Trophoblast cell (in vitro differentiated cells and primary cell): Measurements from ENCODE around the gene FAM229A.

Source experiments
- DNase-seq, 2 donors: peaks; one replicate each; pipeline ENCODE4 v3.0.0-alpha.2; 2016
- H2AFZ ChIP-seq: 2 replicates; pipeline ENCODE4 v1.6.1; 2013; ENCODE audit warnings: low read length, moderate library complexity, mild to moderate bottlenecking; ENCODE audit not compliant: insufficient read depth, poor library complexity
- H2AK5ac ChIP-seq: 2 replicates; pipeline ENCODE4 v1.6.1; 2013; ENCODE audit warnings: mild to moderate bottlenecking, low read length
- H2BK120ac ChIP-seq: 2 replicates; pipeline ENCODE4 v1.6.1; 2013; ENCODE audit warnings: low read length, mild to moderate bottlenecking, moderate library complexity; ENCODE audit not compliant: insufficient read depth, poor library complexity
- H2BK12ac ChIP-seq: 2 replicates; pipeline ENCODE4 v1.6.1; 2013; ENCODE audit warnings: mild to moderate bottlenecking, low read length, moderate library complexity
- H2BK5ac ChIP-seq: 2 replicates; pipeline ENCODE4 v1.6.1; 2013; ENCODE audit warnings: low read length, low read depth, moderate library complexity, mild to moderate bottlenecking; ENCODE audit not compliant: poor library complexity
- H3K14ac ChIP-seq: 2 replicates; pipeline ENCODE4 v1.6.1; 2013; ENCODE audit warnings: mild to moderate bottlenecking, low read length
- H3K18ac ChIP-seq: 2 replicates; pipeline ENCODE4 v1.6.1; 2013; ENCODE audit warnings: mild to moderate bottlenecking, low read length
- H3K23ac ChIP-seq: 2 replicates; pipeline ENCODE4 v1.6.1; 2013; ENCODE audit warnings: low read length
- H3K27ac ChIP-seq: 2 replicates; pipeline ENCODE4 v1.5.1; 2013; ENCODE audit warnings: low read depth, mild to moderate bottlenecking, inconsistent platforms, low read length, moderate library complexity
- H3K27me3 ChIP-seq: 2 replicates; pipeline ENCODE4 v1.6.1; 2013; ENCODE audit warnings: inconsistent platforms, mild to moderate bottlenecking, low read length, moderate library complexity; ENCODE audit not compliant: insufficient read depth
- H3K36me3 ChIP-seq, 2 experiments: 1 replicate in 1 of 2; 2 replicates in 1 of 2; pipeline ENCODE4 v1.6.1; 2013; ENCODE audit warnings: low read length in 2 of 2, mild to moderate bottlenecking in 2 of 2, moderate library complexity in 1 of 2; ENCODE audit not compliant: insufficient read depth in 2 of 2, control insufficient read depth in 1 of 2
- H3K4ac ChIP-seq: 2 replicates; pipeline ENCODE4 v1.6.1; 2013; ENCODE audit warnings: low read depth, mild to moderate bottlenecking, low read length, moderate library complexity
- H3K4me1 ChIP-seq, 2 experiments: 1 replicate in 1 of 2; 2 replicates in 1 of 2; pipeline ENCODE4 v1.6.1; 2013; ENCODE audit warnings: low read length in 2 of 2, mild to moderate bottlenecking in 2 of 2, moderate library complexity in 1 of 2; ENCODE audit not compliant: insufficient read depth in 2 of 2, control insufficient read depth in 1 of 2
- H3K4me2 ChIP-seq: 2 replicates; pipeline ENCODE4 v1.6.1; 2013; ENCODE audit warnings: inconsistent platforms, mild to moderate bottlenecking, low read length, moderate library complexity
- H3K4me3 ChIP-seq: 2 replicates; pipeline ENCODE4 v1.5.1; 2013; ENCODE audit warnings: mild to moderate bottlenecking, low read depth, low read length, inconsistent platforms
- H3K79me1 ChIP-seq: one replicate; pipeline ENCODE4 v1.6.1; 2013; ENCODE audit warnings: low read length
- H3K79me2 ChIP-seq: 2 replicates; pipeline ENCODE4 v1.6.1; 2013; ENCODE audit warnings: low read length, mild to moderate bottlenecking; ENCODE audit not compliant: control insufficient read depth, insufficient read depth, poor library complexity
- H3K9ac ChIP-seq: 2 replicates; pipeline ENCODE4 v1.6.1; 2013; ENCODE audit warnings: mild to moderate bottlenecking, low read length
- H3K9me3 ChIP-seq: 2 replicates; pipeline ENCODE4 v1.6.1; 2013; ENCODE audit warnings: low read depth, mild to moderate bottlenecking, control low read depth, inconsistent platforms, low read length; ENCODE audit not compliant: insufficient read depth
- H4K12ac ChIP-seq: 2 replicates; pipeline ENCODE4 v1.6.1; 2013; ENCODE audit warnings: low read depth, mild to moderate bottlenecking, low read length, moderate library complexity
- H4K8ac ChIP-seq: 2 replicates; pipeline ENCODE4 v1.6.1; 2013; ENCODE audit warnings: low read depth, mild to moderate bottlenecking, low read length, moderate library complexity
- H4K91ac ChIP-seq: one replicate; pipeline ENCODE4 v1.6.1; 2013; ENCODE audit warnings: low read depth, mild to moderate bottlenecking, low read length, moderate library complexity
- WGBS: extraction: QIAGEN DNeasy Blood & Tissue Kit; methylation state at CpG from one replicate; pipeline ENCODE4 v1.1.7; 2013; ENCODE audit warnings: missing lambda C conversion rate; ENCODE audit not compliant: insufficient read length, insufficient coverage; ENCODE audit errors: extremely low coverage; 5-methylcytosine and 5-hydroxymethylcytosine counted together

Gene FAM229A

DNA sequence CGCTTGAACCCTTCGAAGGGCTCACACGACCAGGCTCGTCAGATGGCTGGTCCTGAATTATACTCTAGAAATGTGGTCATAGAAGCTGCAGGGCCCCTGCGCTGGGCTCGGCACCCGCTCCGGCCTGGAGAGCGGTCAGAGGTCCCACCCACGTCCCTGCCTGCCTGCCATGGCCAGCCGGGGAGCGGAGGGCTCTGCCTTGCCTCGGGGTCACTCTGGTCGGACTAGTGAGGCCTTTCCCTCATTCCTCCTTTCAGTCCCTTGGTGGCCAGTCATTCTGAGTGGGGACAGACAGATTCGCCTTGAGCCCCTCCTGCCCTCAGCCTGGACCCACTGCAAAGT is 25.7 kb downstream of the FAM229A start:
- Histone ChIP-seq H3K4me1 (peaks cover 63 to 69% of the 10 kb centered on the region in 2 experiments), H3K23ac (no peak overlapping the region), H4K91ac (peak overlapping the region; percentile 75), H2BK5ac (no peak overlapping the region), H3K27me3 (no peaks in the 10 kb centered on the region), H3K4me2 (peak overlapping the region; percentile 60), H2AK5ac (no peak overlapping the region), H3K4me3 (peak overlapping the region; percentile 50), H3K79me2 (peaks cover 16% of the 10 kb centered on the region), H3K18ac (no peak overlapping the region), H4K8ac (peak overlapping the region; percentile 18), H2AFZ (no peak overlapping the region), H3K9me3 (no peaks in the 10 kb centered on the region), H2BK12ac (no peak overlapping the region), H3K27ac (no peak overlapping the region), H3K36me3 (peaks cover 21 to 26% of the 10 kb centered on the region in 2 experiments), H4K12ac (no peak overlapping the region), H3K79me1 (peaks cover 33% of the 10 kb centered on the region), H2BK120ac (peak overlapping the region; percentile 31), H3K14ac (peak overlapping the region; percentile 29), H3K9ac (no peak overlapping the region), H3K4ac (no peak overlapping the region)
- no peak for DNase-seq
- no CpG with 5 or more reads among the region's 15 CpGs for WGBS

DNA sequence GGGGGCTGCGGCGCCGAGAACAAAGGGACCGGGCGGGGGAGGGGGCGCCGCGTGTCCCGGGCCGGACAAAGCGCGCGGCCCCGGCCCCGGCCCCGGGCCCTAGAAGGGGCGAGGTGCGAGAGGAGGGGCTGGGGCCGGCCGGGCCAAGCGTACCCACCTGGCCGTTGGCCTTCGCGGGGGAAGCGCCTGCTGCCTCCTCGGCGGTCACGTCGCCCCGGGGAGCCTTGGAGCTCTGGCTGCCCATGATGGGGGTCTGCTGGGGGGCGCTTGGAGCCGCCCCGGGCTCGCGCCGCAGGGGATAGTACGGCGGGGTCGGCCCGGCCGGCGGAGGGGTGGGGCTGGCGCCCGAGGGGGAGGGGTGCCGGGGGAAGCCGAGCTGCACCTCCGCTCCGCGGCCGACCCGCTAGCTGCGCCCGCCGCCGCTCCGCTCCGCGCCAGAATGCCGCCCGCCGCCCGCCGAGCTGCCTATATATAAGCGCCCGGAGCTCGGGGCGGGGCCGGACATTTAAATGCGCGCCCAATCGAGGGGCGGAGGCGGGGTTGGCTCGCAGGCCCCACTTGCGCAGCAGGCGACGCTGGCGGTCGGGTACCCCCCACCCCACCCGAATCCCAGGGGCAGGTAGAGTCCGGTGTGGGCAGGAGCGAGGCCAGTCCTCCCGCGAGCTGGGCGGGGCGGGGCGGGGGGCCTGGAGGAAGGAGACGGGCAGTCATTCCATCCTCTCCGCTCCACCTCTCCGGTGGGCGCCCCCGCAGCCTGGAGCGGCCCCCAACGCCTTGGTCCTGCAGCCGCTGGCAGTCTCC is 26.3 kb downstream of the FAM229A start, which contains the start of gene MARCKSL1:
MARCKSL1 (minus strand) TSS at position 444 of the 801 bp plus-strand sequence; CDS start at position 244, 200 bp downstream.
- H3K4ac ChIP-seq = peak within 1 kb of the TSS; percentile 93
- H3K79me1 ChIP-seq = peaks cover 33% of the 10 kb centered on the region
- H3K4me1 ChIP-seq = peaks cover 59 to 67% of the 10 kb centered on the region in 2 experiments
- peaks cover 24 to 31% of the 10 kb centered on the region in 2 experiments for H3K36me3 ChIP-seq
- peak within 1 kb of the TSS; percentile 78 for H4K8ac ChIP-seq
- H3K27me3 ChIP-seq = no peaks in the 10 kb centered on the region
- peak within 1 kb of the TSS; percentile 97 for H3K14ac ChIP-seq
- peak within 1 kb of the TSS; percentile 76 for H3K4me2 ChIP-seq
- H4K12ac ChIP-seq = peak within 1 kb of the TSS; percentile 55
- H4K91ac ChIP-seq = peak within 1 kb of the TSS; percentile 95
- no peak within 1 kb of the TSS for H3K23ac ChIP-seq
- H2BK120ac ChIP-seq = peak within 1 kb of the TSS; percentile 47
- H3K9me3 ChIP-seq = no peaks in the 10 kb centered on the region
- H3K27ac ChIP-seq = peak within 1 kb of the TSS; percentile 73
- H2BK5ac ChIP-seq = peak within 1 kb of the TSS; percentile 87
- H3K4me3 ChIP-seq = peak within 1 kb of the TSS; percentile 96
- no CpG with 5 or more reads among the region's 95 CpGs for WGBS
- peak within 1 kb of the TSS; percentile 83 for H2AK5ac ChIP-seq
- peak; percentile 56 to 78 for DNase-seq
- peak within 1 kb of the TSS; percentile 91 for H3K18ac ChIP-seq
- peak within 1 kb of the TSS; percentile 96 for H3K9ac ChIP-seq
- peaks cover 16% of the 10 kb centered on the region for H3K79me2 ChIP-seq
- no peak within 1 kb of the TSS for H2BK12ac ChIP-seq
- no peak within 1 kb of the TSS for H2AFZ ChIP-seq

DNA sequence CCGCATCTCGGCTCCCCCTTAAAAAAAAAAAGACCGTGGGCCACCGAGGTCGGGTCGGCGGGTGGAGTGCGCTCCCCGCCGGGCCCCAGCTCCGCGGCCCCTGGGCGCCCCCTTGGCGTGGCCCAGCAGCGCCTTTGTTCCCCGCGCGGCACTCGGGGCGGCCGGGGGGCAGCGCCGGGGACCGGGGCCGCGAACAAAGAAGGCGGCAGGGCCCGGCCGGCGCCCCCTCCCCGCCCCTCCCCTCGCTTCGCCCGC is 26.8 kb downstream of the FAM229A start:
- no CpG with 5 or more reads among the region's 34 CpGs for WGBS
- Histone ChIP-seq H2AFZ (no peak overlapping the region), H3K4ac (peak overlapping the region; percentile 87), H3K23ac (no peak overlapping the region), H3K9me3 (no peaks in the 10 kb centered on the region), H4K8ac (no peak overlapping the region), H4K91ac (peak overlapping the region; percentile 95), H3K14ac (peak overlapping the region; percentile 50), H3K4me1 (peaks cover 59 to 67% of the 10 kb centered on the region in 2 experiments), H3K36me3 (peaks cover 28 to 37% of the 10 kb centered on the region in 2 experiments), H2AK5ac (no peak overlapping the region), H3K18ac (peak overlapping the region; percentile 27), H3K4me3 (peak overlapping the region; percentile 96), H3K27me3 (no peaks in the 10 kb centered on the region), H3K9ac (peak overlapping the region; percentile 96), H3K4me2 (no peak overlapping the region), H2BK12ac (no peak overlapping the region), H4K12ac (no peak overlapping the region), H3K79me2 (peaks cover 16% of the 10 kb centered on the region), H2BK5ac (peak overlapping the region; percentile 23), H3K27ac (peak overlapping the region; percentile 73), H2BK120ac (no peak overlapping the region), H3K79me1 (peaks cover 33% of the 10 kb centered on the region)
- DNase-seq = no peak

DNA sequence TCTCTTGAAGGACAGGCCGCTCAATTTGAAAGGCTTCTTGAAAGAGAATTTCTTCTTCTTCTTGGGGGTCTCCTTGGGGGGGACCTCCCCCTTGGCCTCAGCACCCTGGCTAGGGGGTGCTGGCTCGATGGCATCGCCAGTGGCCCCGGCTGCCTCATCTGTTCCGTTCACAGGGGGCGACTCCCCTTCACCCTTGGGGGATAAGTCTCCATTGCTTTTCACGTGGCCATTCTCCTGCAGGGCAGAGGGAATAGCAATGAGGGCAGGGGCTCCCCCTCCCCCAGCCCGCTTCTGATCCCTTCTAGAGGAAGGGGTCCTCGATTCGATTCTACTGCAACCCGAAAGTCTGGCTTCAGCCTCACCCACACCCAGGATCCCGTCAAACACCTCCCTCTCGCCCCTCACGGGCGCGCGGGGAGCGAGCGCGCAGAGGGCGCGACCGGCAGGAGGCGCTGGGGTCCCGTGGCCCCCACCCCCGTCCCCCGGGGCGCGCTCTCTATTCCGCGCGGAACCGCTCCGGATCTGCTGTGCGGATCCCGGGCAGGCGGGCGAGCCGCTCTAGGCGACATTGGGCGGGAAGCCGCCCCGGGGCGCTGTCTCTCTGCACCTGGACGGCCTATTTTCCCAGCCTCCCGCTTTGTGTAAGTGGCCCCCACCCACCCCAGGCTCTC is 27.3 kb downstream of the FAM229A start:
- H4K8ac ChIP-seq = no peak overlapping the region
- H3K9ac ChIP-seq = peak overlapping the region; percentile 96
- H3K4ac ChIP-seq = peak overlapping the region; percentile 87
- H2BK120ac ChIP-seq = no peak overlapping the region
- no peaks in the 10 kb centered on the region for H3K9me3 ChIP-seq
- H4K91ac ChIP-seq = peak overlapping the region; percentile 95
- H3K14ac ChIP-seq = peak overlapping the region; percentile 50
- peak overlapping the region; percentile 96 for H3K4me3 ChIP-seq
- H3K18ac ChIP-seq = peak overlapping the region; percentile 37
- peak in 1 of 2 donors; percentile 54 for DNase-seq
- no peak overlapping the region for H3K23ac ChIP-seq
- peaks cover 56 to 62% of the 10 kb centered on the region in 2 experiments for H3K4me1 ChIP-seq
- H2BK12ac ChIP-seq = no peak overlapping the region
- no peaks in the 10 kb centered on the region for H3K27me3 ChIP-seq
- H3K79me2 ChIP-seq = peaks cover 16% of the 10 kb centered on the region
- H2AFZ ChIP-seq = no peak overlapping the region
- H3K27ac ChIP-seq = peak overlapping the region; percentile 73
- peaks cover 32% of the 10 kb centered on the region for H3K79me1 ChIP-seq
- peak overlapping the region; percentile 76 for H3K4me2 ChIP-seq
- no peak overlapping the region for H2AK5ac ChIP-seq
- WGBS = no CpG with 5 or more reads among the region's 46 CpGs
- H4K12ac ChIP-seq = no peak overlapping the region
- H2BK5ac ChIP-seq = peak overlapping the region; percentile 8
- peaks cover 30 to 41% of the 10 kb centered on the region in 2 experiments for H3K36me3 ChIP-seq
